B cell (primary cell): Measurements from ENCODE around the gene KLHL22. TPM values are rescaled to one million over a fixed set of nuclear protein-coding genes. Genes with fewer than 3 reads are reported as not detected.

Source experiments
- ATAC-seq: fragments of 200-7000 bp; cut with Tn5 transposase; one replicate; pipeline ENCODE4 v1.10.0; 2021; ENCODE audit warnings: low read depth, mild to moderate bottlenecking, moderate number of reproducible peaks, moderate library complexity
- CTCF ChIA-PET: fragments of 350-600 bp; sonication (Branson Sonifier 250); formaldehyde crosslinking; loops from one replicate; lab custom pipeline; 2021; ENCODE audit warnings: antibody characterized with exemption, inconsistent platforms; lab: Charles Lee
- POLR2A ChIA-PET: fragments of 350-600 bp; sonication (Branson Sonifier 250); formaldehyde crosslinking; loops from one replicate; lab custom pipeline; 2021; ENCODE audit warnings: antibody characterized with exemption; lab: Charles Lee
- DNase-seq: peaks from one replicate; pipeline ENCODE4 v3.0.0; 2013
- H2AFZ ChIP-seq: 2 replicates; pipeline ENCODE4 v1.6.1; 2012; ENCODE audit warnings: mild to moderate bottlenecking, low read depth, low read length; ENCODE audit not compliant: insufficient read depth, poor library complexity, severe bottlenecking
- H3K27ac ChIP-seq, 2 donors: 1 replicate in 1 of 2; 2 replicates in 1 of 2; pipeline ENCODE4 v1.5.1; 2012 to 2013; ENCODE audit warnings: low read length in 2 of 2, mild to moderate bottlenecking in 2 of 2, moderate library complexity in 1 of 2
- H3K27me3 ChIP-seq, 4 experiments: fragments of 200-600 bp in 1 of 4; sonication (generic) in 1 of 4; replicated peaks in 1 of 4; 1 replicate in 2 of 4; 2 replicates in 2 of 4; pipeline versions ENCODE4 v1.6.1 to v1.7.0; 2013 to 2016; ENCODE audit warnings: low read length in 3 of 4, mild to moderate bottlenecking in 2 of 4, mixed read lengths in 1 of 4, moderate library complexity in 1 of 4; ENCODE audit not compliant: insufficient read depth in 4 of 4, control insufficient read depth in 3 of 4; ENCODE audit errors: control extremely low read depth in 1 of 4
- H3K36me3 ChIP-seq, 2 experiments: replicated peaks in 1 of 2; 1 replicate in 1 of 2; 2 replicates in 1 of 2; pipeline versions ENCODE4 v1.6.1 to v1.7.1; 2013; ENCODE audit warnings: low read length in 1 of 2; ENCODE audit not compliant: insufficient read depth in 2 of 2, control insufficient read depth in 1 of 2; ENCODE audit errors: control extremely low read depth in 1 of 2, extremely low read depth in 1 of 2
- H3K4me1 ChIP-seq, 2 donors: fragments of 200-600 bp in 1 of 2; sonication (generic) in 1 of 2; 1 replicate in 1 of 2; 2 replicates in 1 of 2; pipeline versions ENCODE4 v1.5.1 to v1.6.1; 2013 to 2017; ENCODE audit warnings: low read length in 2 of 2; ENCODE audit not compliant: control insufficient read depth in 2 of 2, insufficient read depth in 2 of 2
- H3K4me2 ChIP-seq: replicated peaks from 2 replicates; pipeline ENCODE3; 2012; ENCODE audit warnings: mild to moderate bottlenecking, low read depth, low read length; ENCODE audit not compliant: poor library complexity, severe bottlenecking
- H3K4me3 ChIP-seq, 5 experiments: fragments of 200-600 bp in 1 of 5; sonication (generic) in 1 of 5; 1 replicate in 3 of 5; 2 replicates in 2 of 5; pipeline versions ENCODE4 v1.5.1 to v1.7.0; 2011 to 2016; ENCODE audit warnings: low read length in 4 of 5, mild to moderate bottlenecking in 4 of 5, low read depth in 2 of 5, control low read depth in 1 of 5, moderate library complexity in 1 of 5; ENCODE audit not compliant: insufficient read depth in 1 of 5; ENCODE audit errors: control extremely low read depth in 1 of 5, extremely low read depth in 1 of 5
- H3K79me2 ChIP-seq: fragments of 200-600 bp; sonication (generic); one replicate; pipeline ENCODE4 v1.6.0; 2016; ENCODE audit warnings: low read length; ENCODE audit not compliant: control insufficient read depth, insufficient read depth
- H3K9ac ChIP-seq: fragments of 200-600 bp; sonication (generic); 2 replicates; pipeline ENCODE4 v1.6.1; 2017; ENCODE audit warnings: mild to moderate bottlenecking, low read length, moderate library complexity
- H3K9me3 ChIP-seq, 3 donors: one replicate each; pipeline versions ENCODE4 v1.6.1 to v1.7.1; 2013; ENCODE audit warnings: low read length in 2 of 3; ENCODE audit not compliant: control insufficient read depth in 2 of 3, insufficient read depth in 1 of 3; ENCODE audit errors: control extremely low read depth in 1 of 3
- H4K20me1 ChIP-seq: 2 replicates; pipeline ENCODE4 v1.6.0; 2012; ENCODE audit warnings: mild to moderate bottlenecking, low read length; ENCODE audit not compliant: insufficient read depth, control insufficient read depth, poor library complexity, severe bottlenecking
- H3K27ac Mint-ChIP-seq: one replicate; pipeline ENCODE4 v1.8.0; 2021; ENCODE audit warnings: mixed read lengths
- H3K27me3 Mint-ChIP-seq: one replicate; pipeline ENCODE4 v1.8.0; 2021; ENCODE audit warnings: mixed read lengths
- H3K4me1 Mint-ChIP-seq: one replicate; pipeline ENCODE4 v1.8.0; 2021; ENCODE audit warnings: mixed read lengths
- H3K4me3 Mint-ChIP-seq: one replicate; pipeline ENCODE4 v1.8.0; 2021; ENCODE audit warnings: mixed read lengths
- H3K9me3 Mint-ChIP-seq: one replicate; pipeline ENCODE4 v1.8.0; 2022; ENCODE audit warnings: mixed read lengths; ENCODE audit not compliant: insufficient read depth
- EZH2 ChIP-seq: IDR thresholded peaks from 2 replicates; pipeline ENCODE4 v1.6.1; 2012; ENCODE audit warnings: borderline replicate concordance, low read depth, mild to moderate bottlenecking, moderate library complexity, low read length; ENCODE audit not compliant: insufficient read depth, poor library complexity, severe bottlenecking
- WGBS: methylation state at CpG from one replicate; pipeline ENCODE4 v1.1.5; 2013; ENCODE audit warnings: missing lambda C conversion rate; ENCODE audit not compliant: insufficient coverage; 5-methylcytosine and 5-hydroxymethylcytosine counted together
- intact Hi-C: fragments of 100-400 bp; cut with micrococcal nuclease; formaldehyde crosslinking; loops from one replicate; pipeline ENCODE4 v1.10.0; 2022
- polyA plus RNA-seq: library from polyadenylated mRNA; depleted of rRNA; stranded (reverse); fragments of >200 nt; gene quantifications from 2 replicates; pipeline ENCODE4 v1.2.3, GENCODE V29; 2012
- total RNA-seq, 2 donors: library from RNA; stranded (reverse); fragments of 120-200 nt in 1 of 2; gene quantifications; 1 replicate in 1 of 2; 2 replicates in 1 of 2; pipeline versions ENCODE4 v1.2.3 to v1.2.4, GENCODE V29; 2013 to 2022
- TF ChIP-seq, protein P1 (sequence below): fragments of 200-600 bp; IDR thresholded peaks from one replicate; pipeline ENCODE4 v1.8.0; 2022; ENCODE audit warnings: antibody characterized with exemption, mild to moderate bottlenecking

The KLHL22 gene
- total and polyA plus RNA-seq, 2 donors (not counting 1 experiment from before 2014, with no cell fraction given) = 37.0 to 45.6 TPM

DNA sequence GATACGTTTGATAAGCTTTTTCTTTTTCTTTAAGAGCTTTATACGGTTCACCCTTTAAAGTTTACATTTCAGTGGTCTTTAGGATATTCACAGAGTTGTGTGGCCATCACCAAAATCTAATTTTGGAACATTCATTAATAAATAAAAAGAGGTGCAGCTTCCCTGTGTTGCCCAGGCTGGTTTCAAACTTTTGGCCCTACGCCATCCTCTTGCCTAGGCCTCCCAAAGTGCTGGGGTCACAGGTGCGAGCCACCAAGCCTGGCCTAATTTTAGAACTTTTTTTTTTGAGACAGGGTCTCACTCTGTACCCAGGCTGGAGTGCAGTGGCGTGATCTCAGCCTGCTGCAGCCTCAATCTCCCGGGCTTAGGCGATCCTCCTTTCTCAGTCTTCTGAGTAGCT lies 42.4 kb upstream of the KLHL22 start:
- ATAC-seq = no peak
- DNase-seq = no peak
- TF ChIP-seq EZH2 = no peak
- TF ChIP-seq, protein P1, sequence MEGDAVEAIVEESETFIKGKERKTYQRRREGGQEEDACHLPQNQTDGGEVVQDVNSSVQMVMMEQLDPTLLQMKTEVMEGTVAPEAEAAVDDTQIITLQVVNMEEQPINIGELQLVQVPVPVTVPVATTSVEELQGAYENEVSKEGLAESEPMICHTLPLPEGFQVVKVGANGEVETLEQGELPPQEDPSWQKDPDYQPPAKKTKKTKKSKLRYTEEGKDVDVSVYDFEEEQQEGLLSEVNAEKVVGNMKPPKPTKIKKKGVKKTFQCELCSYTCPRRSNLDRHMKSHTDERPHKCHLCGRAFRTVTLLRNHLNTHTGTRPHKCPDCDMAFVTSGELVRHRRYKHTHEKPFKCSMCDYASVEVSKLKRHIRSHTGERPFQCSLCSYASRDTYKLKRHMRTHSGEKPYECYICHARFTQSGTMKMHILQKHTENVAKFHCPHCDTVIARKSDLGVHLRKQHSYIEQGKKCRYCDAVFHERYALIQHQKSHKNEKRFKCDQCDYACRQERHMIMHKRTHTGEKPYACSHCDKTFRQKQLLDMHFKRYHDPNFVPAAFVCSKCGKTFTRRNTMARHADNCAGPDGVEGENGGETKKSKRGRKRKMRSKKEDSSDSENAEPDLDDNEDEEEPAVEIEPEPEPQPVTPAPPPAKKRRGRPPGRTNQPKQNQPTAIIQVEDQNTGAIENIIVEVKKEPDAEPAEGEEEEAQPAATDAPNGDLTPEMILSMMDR = no peak
- Mint-ChIP-seq H3K9me3 (no peaks in the 10 kb centered on the region), H3K4me3 (no peak overlapping the region), H3K4me1 (peaks cover 9% of the 10 kb centered on the region), H3K27ac (no peak overlapping the region), H3K27me3 (no peaks in the 10 kb centered on the region)
- intact Hi-C loops = no loop called here
- WGBS = 98% methylated on average over 5 of the region's 7 CpGs
- Histone ChIP-seq H4K20me1 (peaks cover 71% of the 10 kb centered on the region), H3K9ac (no peak overlapping the region), H3K4me2 (no peak overlapping the region), H2AFZ (no peak overlapping the region), H3K4me3 (no peak overlapping the region), H3K36me3 (peaks cover 9 to 43% of the 10 kb centered on the region in 2 experiments), H3K4me1 (no peaks in the 10 kb centered on the region), H3K9me3 (no peaks in the 10 kb centered on the region), H3K27ac (no peak overlapping the region), H3K27me3 (no peaks in the 10 kb centered on the region), H3K79me2 (peaks cover 87% of the 10 kb centered on the region)
- POLR2A ChIA-PET = no interaction called here
- CTCF ChIA-PET = interaction anchor here (1.1 kb wide), 1 partner anchor 26 kb away, joined by 3 read pairs; no protein-coding TSS in a partner anchor

DNA sequence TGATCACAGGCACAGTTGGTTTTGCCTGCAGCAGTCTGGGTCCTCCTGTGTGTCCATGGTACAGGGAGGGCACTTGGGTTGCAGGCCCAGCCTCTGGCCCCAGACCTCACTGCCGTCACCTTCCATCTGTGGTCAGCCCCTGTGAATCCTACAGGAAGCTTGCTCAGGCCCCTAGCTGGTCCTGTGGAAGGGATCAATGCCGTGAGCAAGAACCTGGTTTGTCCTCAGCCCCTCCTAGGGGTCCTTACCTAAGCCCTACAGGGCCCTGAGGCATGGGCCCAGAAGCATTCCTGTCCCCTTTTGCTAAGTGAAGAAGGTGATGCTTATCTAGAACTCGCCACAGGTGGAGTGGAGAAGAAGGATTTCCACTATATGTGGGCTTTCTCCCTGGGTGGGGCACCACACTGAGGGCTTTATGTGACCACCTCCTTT lies 41.7 kb upstream of the KLHL22 start:
- Mint-ChIP-seq H3K4me1 (peaks cover 12% of the 10 kb centered on the region), H3K27ac (no peak overlapping the region), H3K4me3 (no peak overlapping the region), H3K27me3 (no peaks in the 10 kb centered on the region), H3K9me3 (no peaks in the 10 kb centered on the region)
- DNase-seq (no peak), ATAC-seq (no peak)
- Histone ChIP-seq H3K4me1 (no peaks in the 10 kb centered on the region), H3K79me2 (peaks cover 87% of the 10 kb centered on the region), H3K4me2 (no peak overlapping the region), H3K9me3 (no peaks in the 10 kb centered on the region), H3K36me3 (peaks cover 6 to 41% of the 10 kb centered on the region in 2 experiments), H3K9ac (no peak overlapping the region), H3K4me3 (no peak overlapping the region), H3K27ac (no peak overlapping the region), H2AFZ (no peak overlapping the region), H4K20me1 (peaks cover 71% of the 10 kb centered on the region), H3K27me3 (no peaks in the 10 kb centered on the region)
- CTCF ChIA-PET = interaction anchor here (1.1 kb wide), 1 partner anchor 26 kb away, joined by 3 read pairs; no protein-coding TSS in a partner anchor
- TF ChIP-seq, protein P1 = no peak
- no peak for TF ChIP-seq EZH2
- intact Hi-C loops = no loop called here
- 100% methylated on average over 2 of the region's 3 CpGs for WGBS
- POLR2A ChIA-PET = no interaction called here
